HepG2 (cell line): Measurements from ENCODE around the gene EGLN2. TPM values are rescaled to one million over a fixed set of nuclear protein-coding genes. Genes with fewer than 3 reads are reported as not detected.

Source experiments
- CCDC6 ChIP-seq: sonication (generic); formaldehyde crosslinking; IDR thresholded peaks from 2 replicates; pipeline ENCODE4 v1.8.1; 2022; ENCODE audit warnings: mild to moderate bottlenecking, missing genetic modification reagents, moderate library complexity
- EEA1 ChIP-seq: sonication (generic); formaldehyde crosslinking; IDR thresholded peaks from 2 replicates; pipeline ENCODE4 v1.5.1; 2020; ENCODE audit warnings: mild to moderate bottlenecking, missing genetic modification reagents, borderline replicate concordance
- KLF16 ChIP-seq, 2 experiments: sonication (generic) in 1 of 2; formaldehyde crosslinking in 1 of 2; IDR thresholded peaks; 2 replicates each; pipeline versions ENCODE4 v1.6.1 to v1.8.0; 2016 to 2023; ENCODE audit warnings: missing genetic modification reagents in 2 of 2, missing compliant biosample characterization in 1 of 2
- MBD4 ChIP-seq: IDR thresholded peaks from 2 replicates; pipeline ENCODE4 v1.6.1; 2012; ENCODE audit warnings: low read length, inconsistent platforms, borderline replicate concordance
- REST ChIP-seq, 2 experiments: IDR thresholded peaks; 2 replicates each; pipeline ENCODE4 v1.6.1; 2011 to 2012; ENCODE audit warnings: low read length in 2 of 2, borderline replicate concordance in 1 of 2, low read depth in 1 of 2, mild to moderate bottlenecking in 1 of 2, moderate library complexity in 1 of 2
- SNAPC2 ChIP-seq: sonication (generic); formaldehyde crosslinking; IDR thresholded peaks from 2 replicates; pipeline ENCODE4 v1.8.1; 2022; ENCODE audit warnings: mild to moderate bottlenecking, missing genetic modification reagents
- SP4 ChIP-seq: sonication (generic); formaldehyde crosslinking; IDR thresholded peaks from 2 replicates; pipeline ENCODE4 v1.8.1; 2023; ENCODE audit warnings: mild to moderate bottlenecking, missing genetic modification reagents
- THAP9 ChIP-seq: sonication (generic); formaldehyde crosslinking; IDR thresholded peaks from 2 replicates; pipeline ENCODE4; 2020; ENCODE audit warnings: missing genetic modification reagents, mild to moderate bottlenecking, borderline replicate concordance
- TRIM22 ChIP-seq: fragments of 450-650 bp; IDR thresholded peaks from 2 replicates; pipeline ENCODE4 v1.6.1; 2017
- ZBTB34 ChIP-seq: sonication (generic); formaldehyde crosslinking; IDR thresholded peaks from 2 replicates; pipeline ENCODE4 v1.8.0; 2022; ENCODE audit warnings: mild to moderate bottlenecking, missing genetic modification reagents
- ZNF484 ChIP-seq: sonication (generic); formaldehyde crosslinking; IDR thresholded peaks from 2 replicates; pipeline ENCODE4 v1.5.1; 2020; ENCODE audit warnings: mild to moderate bottlenecking, low read depth, missing genetic modification reagents, borderline replicate concordance
- ZNF503 ChIP-seq: sonication (generic); formaldehyde crosslinking; IDR thresholded peaks from 2 replicates; pipeline ENCODE4 v1.4.0; 2020; ENCODE audit warnings: missing genetic modification reagents
- ZNF577 ChIP-seq: sonication (generic); formaldehyde crosslinking; IDR thresholded peaks from 2 replicates; pipeline ENCODE4 v1.4.0; 2020; ENCODE audit warnings: mild to moderate bottlenecking, low read depth, missing genetic modification reagents, borderline replicate concordance
- ZNF772 ChIP-seq: sonication (generic); formaldehyde crosslinking; IDR thresholded peaks from 2 replicates; pipeline ENCODE4 v1.5.0; 2020; ENCODE audit warnings: mild to moderate bottlenecking, missing genetic modification reagents
- ZNF850 ChIP-seq: sonication (generic); formaldehyde crosslinking; conservative IDR thresholded peaks from 2 replicates; pipeline ENCODE4 v1.9.0; 2021; ENCODE audit warnings: mild to moderate bottlenecking, missing genetic modification reagents
- ZSCAN29 ChIP-seq: sonication (generic); formaldehyde crosslinking; conservative IDR thresholded peaks from 2 replicates; pipeline ENCODE4 v1.4.0; 2020; ENCODE audit warnings: mild to moderate bottlenecking, missing genetic modification reagents
- ZSCAN9 ChIP-seq: IDR thresholded peaks from 2 replicates; pipeline ENCODE4 v1.6.1; 2016; ENCODE audit warnings: borderline replicate concordance
- polyA plus RNA-seq, 8 experiments: library from polyadenylated mRNA; depleted of rRNA in 3 of 8; stranded (reverse) in 7 of 8; unstranded in 1 of 8; fragments of >200 nt; fragmentation: Illumina TruSeq in 4 of 8; extraction: Trizol in 4 of 8; gene quantifications; 2 replicates each; pipeline versions ENCODE4 v1.2.1 to v1.2.3, GENCODE V29; 2011 to 2016; ENCODE audit warnings: low read depth in 4 of 8, missing spikeins in 1 of 8, mixed read lengths in 1 of 8; ENCODE audit not compliant: insufficient read depth in 1 of 8
- total RNA-seq, 5 experiments: library from RNA; depleted of rRNA; stranded (reverse); fragments of >200 nt; fragmentation: Illumina TruSeq; extraction: Trizol; gene quantifications; 2 replicates each; pipeline ENCODE4 v1.2.3, GENCODE V29; 2016; ENCODE audit warnings: low read depth in 1 of 5

Gene EGLN2
- total and polyA plus RNA-seq, 2 of the 13 experiments (the other 11 are each of a cell fraction or from before 2014, with no cell fraction given): 16.5 to 40.8 TPM

- no peak for TF ChIP-seq REST (IDR thresholded peaks at IDR 0.05; ENCODE audit: borderline replicate concordance in 1 of 2, low read depth in 1 of 2, low read length in 2 of 2)
- TF ChIP-seq MBD4: no peak
- TF ChIP-seq ZNF484 (CRISPR knock-in tag): 0 out of 2 replicates have a peak, but pooled peaks have one; percentile 27
- TF ChIP-seq SNAPC2 (CRISPR knock-in tag): no peak
- peak in 1 of 2 experiments; percentile 66; a peak in 1 of 4 replicates for TF ChIP-seq KLF16 (CRISPR knock-in tag; IDR thresholded peaks at IDR 0.05)
- TF ChIP-seq SP4 (CRISPR knock-in tag): no peak
- TF ChIP-seq ZNF577: no peak
- no peak for TF ChIP-seq ZSCAN29
- TF ChIP-seq TRIM22: no peak
- 0 out of 2 replicates have a peak, but pooled peaks have one; percentile 29 for TF ChIP-seq EEA1 (CRISPR knock-in tag)
- peak; percentile 61; the same call in 1 of the 2 replicates for TF ChIP-seq CCDC6 (CRISPR knock-in tag)
- TF ChIP-seq THAP9 (CRISPR knock-in tag): peak; percentile 62; the same call in 1 of the 2 replicates
- 0 out of 2 replicates have a peak, but pooled peaks have one; percentile 19 for TF ChIP-seq ZNF503
- no peak for TF ChIP-seq ZSCAN9 (CRISPR knock-in tag)
- no peak for TF ChIP-seq ZBTB34 (CRISPR knock-in tag)
- no peak for TF ChIP-seq ZNF850 (CRISPR knock-in tag)
- no peak for TF ChIP-seq ZNF772 (CRISPR knock-in tag)
These were observed 868 bp upstream of the EGLN2 start (continued) for GRCh38 chr19:40797963-40798682.
